ENCODE data around the gene E2F1.
"Not testable (repeated sequence)": the region's sequence is repeated elsewhere in the genome, so short reads cannot be mapped to it uniquely, and the experiment has no call there.

Gene E2F1

GRCh38 chr20:33711446-33711738 is 25.2 kb upstream of the E2F1 start:
- in situ Hi-C loops (cut with HindIII; ENCODE audit: low sequenced_read_pairs) = no loop called here

- in situ Hi-C loops (cut with HindIII; ENCODE audit: low sequenced_read_pairs) = no loop called here
Observed at GRCh38 chr20:33710681-33711445, 24.7 kb upstream of the E2F1 start.

GRCh38 chr20:33709905-33710541 is 23.8 kb upstream of the E2F1 start:
- in situ Hi-C loops (cut with HindIII; ENCODE audit: low sequenced_read_pairs) = no loop called here

- in situ Hi-C loops (cut with HindIII; ENCODE audit: low sequenced_read_pairs) = no loop called here
Observed at GRCh38 chr20:33709398-33709797, 23.2 kb upstream of the E2F1 start.

GRCh38 chr20:33707668-33708067 is 21.5 kb upstream of the E2F1 start:
- in situ Hi-C loops (cut with HindIII; ENCODE audit: low sequenced_read_pairs) = no loop called here

- in situ Hi-C loops (cut with HindIII; ENCODE audit: low sequenced_read_pairs) = no loop called here
Observed at GRCh38 chr20:33704197-33704924, 18.2 kb upstream of the E2F1 start.

GRCh38 chr20:33703498-33704137 is 17.4 kb upstream of the E2F1 start:
- in situ Hi-C loops (cut with HindIII; ENCODE audit: low sequenced_read_pairs) = no loop called here

GRCh38 chr20:33702861-33703260 is 16.7 kb upstream of the E2F1 start:
- in situ Hi-C loops (cut with HindIII; ENCODE audit: low sequenced_read_pairs) = no loop called here

- in situ Hi-C loops (cut with HindIII; ENCODE audit: low sequenced_read_pairs) = no loop called here
Observed at GRCh38 chr20:33701629-33702450, 15.7 kb upstream of the E2F1 start.

- in situ Hi-C loops (cut with HindIII; ENCODE audit: low sequenced_read_pairs) = not testable (repeated sequence)
Observed at GRCh38 chr20:33700696-33701441, 14.7 kb upstream of the E2F1 start.

GRCh38 chr20:33698966-33699365 is 12.8 kb upstream of the E2F1 start:
- in situ Hi-C loops (cut with HindIII; ENCODE audit: low sequenced_read_pairs) = not testable (repeated sequence)

GRCh38 chr20:33697129-33697528 is 10.9 kb upstream of the E2F1 start:
- in situ Hi-C loops (cut with HindIII; ENCODE audit: low sequenced_read_pairs) = no loop called here

GRCh38 chr20:33696448-33696847 is 10.3 kb upstream of the E2F1 start:
- in situ Hi-C loops (cut with HindIII; ENCODE audit: low sequenced_read_pairs) = no loop called here

GRCh38 chr20:33694639-33695012 is 8.4 kb upstream of the E2F1 start:
- in situ Hi-C loops (cut with HindIII; ENCODE audit: low sequenced_read_pairs) = no loop called here

GRCh38 chr20:33693741-33694638 is 7.8 kb upstream of the E2F1 start:
- in situ Hi-C loops (cut with HindIII; ENCODE audit: low sequenced_read_pairs) = no loop called here

- in situ Hi-C loops (cut with HindIII; ENCODE audit: low sequenced_read_pairs) = no loop called here
Observed at GRCh38 chr20:33693289-33693688, 7.1 kb upstream of the E2F1 start.

GRCh38 chr20:33689973-33690372 is 3.8 kb upstream of the E2F1 start:
- in situ Hi-C loops (cut with HindIII; ENCODE audit: low sequenced_read_pairs) = loop anchor here (5.0 kb wide), 1 partner anchor 32 kb away; the partner anchor contains the start of gene PXMP4

- in situ Hi-C loops (cut with HindIII; ENCODE audit: low sequenced_read_pairs) = loop anchor here (5.0 kb wide), 1 partner anchor 33 kb away; the partner anchor contains the start of gene PXMP4
Observed at GRCh38 chr20:33689493-33689892, 3.3 kb upstream of the E2F1 start.

GRCh38 chr20:33688938-33689424 is 2.8 kb upstream of the E2F1 start:
- in situ Hi-C loops (cut with HindIII; ENCODE audit: low sequenced_read_pairs) = loop anchor here (5.0 kb wide), 1 partner anchor 33 kb away; the partner anchor contains the start of gene PXMP4
